NCI-H1694 (cell line): ENCODE measurements around the gene NTN1.
"Not testable (repeated sequence)": the region's sequence is repeated elsewhere in the genome, so short reads cannot be mapped to it uniquely, and the experiment has no call there.

Experiments
- DNase-seq: peaks from one replicate; lab custom pipeline; 2025; lab: John Stamatoyannopoulos, UW

NTN1 gene

DNA sequence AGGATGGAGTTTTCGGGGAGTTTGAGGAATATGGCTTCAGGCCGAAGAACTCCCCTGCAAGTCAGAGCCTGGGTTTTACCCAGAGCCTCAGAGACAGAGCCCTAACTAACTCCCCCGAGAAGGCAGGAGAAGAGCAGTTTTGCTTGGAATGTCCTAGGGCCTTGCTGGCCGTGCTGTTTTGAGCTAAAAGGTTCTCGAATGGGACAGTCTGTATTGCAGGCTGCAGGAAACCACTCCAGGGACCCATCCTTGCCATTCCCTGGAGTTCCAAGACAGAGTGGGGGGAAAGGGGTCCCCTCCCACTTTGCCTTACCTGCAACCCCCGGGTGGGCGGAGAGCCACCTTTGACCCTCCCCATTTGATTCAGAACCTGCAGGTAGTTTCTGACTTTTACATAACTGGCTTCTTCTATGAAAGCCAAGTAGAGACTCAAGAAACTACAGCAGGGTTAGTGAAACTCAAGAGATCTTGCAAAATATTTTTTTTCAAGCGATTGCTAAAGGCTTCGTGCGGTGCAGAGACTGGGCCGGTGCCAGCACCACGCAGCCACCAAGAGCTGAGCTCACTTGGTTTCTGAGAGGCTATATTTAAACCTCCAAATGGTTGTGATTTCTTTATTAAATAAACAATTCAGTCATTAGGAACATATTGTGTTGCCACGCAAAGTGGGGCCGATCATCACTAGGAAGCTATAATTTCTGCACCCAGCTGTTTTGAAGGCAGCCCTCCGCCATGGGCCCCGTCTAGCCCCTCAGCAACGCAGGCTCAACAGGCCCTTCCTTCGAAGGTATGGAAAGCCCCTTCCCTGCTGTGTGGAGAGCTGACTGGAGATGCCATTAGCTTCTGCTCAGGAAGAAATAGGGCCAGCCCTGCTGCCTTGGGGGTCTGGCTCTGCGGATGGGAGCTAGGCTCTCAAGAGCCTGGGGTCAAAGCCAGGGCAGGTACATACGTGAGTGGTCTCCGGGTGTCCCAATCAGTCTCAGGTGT is 223.0 kb downstream of the NTN1 start:
- DNase-seq: no peak

GRCh38 chr17:9247401-9247938 is 226.2 kb downstream of the NTN1 start:
- no peak for DNase-seq

GRCh38 chr17:9249245-9249953 is 228.1 kb downstream of the NTN1 start:
- DNase-seq: no peak

GRCh38 chr17:9251273-9251672 is 230.0 kb downstream of the NTN1 start:
- DNase-seq: no peak

DNA sequence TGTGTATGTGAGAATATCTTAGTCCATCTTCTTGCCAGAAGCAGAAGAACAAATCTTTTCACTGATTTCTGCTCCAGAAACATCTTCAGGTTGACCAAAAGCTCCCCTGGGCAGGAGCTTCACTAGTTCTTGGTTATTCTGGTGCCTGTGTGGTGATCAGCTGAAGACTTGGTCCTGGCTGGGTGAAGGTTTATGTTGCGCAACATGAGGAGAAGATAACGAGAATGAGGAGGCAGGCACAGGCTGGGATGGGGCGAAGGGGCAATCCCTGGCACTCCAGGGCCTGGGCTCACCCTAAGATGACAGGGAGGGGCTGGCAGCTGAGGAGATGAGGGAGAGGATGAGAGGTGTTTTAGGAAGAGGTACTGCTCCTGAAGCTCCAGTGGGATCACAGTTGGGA is 232.0 kb downstream of the NTN1 start:
- no peak for DNase-seq

DNA sequence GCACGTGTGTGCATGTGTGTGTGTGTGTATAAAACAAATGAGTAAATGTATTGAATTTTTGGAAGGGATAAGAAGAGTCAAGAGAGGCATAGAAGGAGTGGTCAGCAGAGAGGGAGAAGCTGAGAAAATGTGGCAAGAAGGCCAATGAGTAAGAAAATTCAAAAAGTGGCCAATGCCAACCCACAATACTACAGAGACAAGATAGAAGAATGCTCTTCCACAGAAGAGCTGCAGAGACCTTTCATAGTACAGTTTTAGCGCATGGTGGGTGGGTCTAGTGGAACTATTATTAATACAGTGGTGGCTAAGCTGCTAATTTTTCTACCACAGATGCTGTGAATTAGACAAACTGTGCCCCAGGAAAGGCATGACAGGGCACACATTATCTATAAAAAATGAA is 233.5 kb downstream of the NTN1 start:
- DNase-seq: no peak

- no peak for DNase-seq
Measured at GRCh38 chr17:9255833-9256232, 234.5 kb downstream of the NTN1 start.

GRCh38 chr17:9256361-9256750 is 235.0 kb downstream of the NTN1 start:
- no peak for DNase-seq

GRCh38 chr17:9256751-9257629 is 235.7 kb downstream of the NTN1 start:
- no peak for DNase-seq

DNA sequence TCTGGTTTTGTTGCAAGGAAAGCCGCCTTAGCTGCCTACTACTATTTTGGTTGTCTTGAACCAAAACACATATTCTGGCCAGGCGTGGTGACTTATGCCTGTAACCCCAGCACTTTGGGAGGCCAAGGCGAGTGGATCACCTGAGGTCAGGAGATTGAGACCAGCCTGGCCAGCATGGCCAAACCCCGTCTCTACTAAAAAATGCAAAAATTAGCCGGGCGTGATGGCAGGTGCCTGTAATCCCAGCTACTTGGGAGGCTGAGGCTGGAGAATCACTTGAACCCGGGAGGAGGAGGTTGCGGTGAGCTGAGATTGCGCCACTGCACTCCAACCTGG is 236.3 kb downstream of the NTN1 start:
- not testable (repeated sequence) for DNase-seq

DNA sequence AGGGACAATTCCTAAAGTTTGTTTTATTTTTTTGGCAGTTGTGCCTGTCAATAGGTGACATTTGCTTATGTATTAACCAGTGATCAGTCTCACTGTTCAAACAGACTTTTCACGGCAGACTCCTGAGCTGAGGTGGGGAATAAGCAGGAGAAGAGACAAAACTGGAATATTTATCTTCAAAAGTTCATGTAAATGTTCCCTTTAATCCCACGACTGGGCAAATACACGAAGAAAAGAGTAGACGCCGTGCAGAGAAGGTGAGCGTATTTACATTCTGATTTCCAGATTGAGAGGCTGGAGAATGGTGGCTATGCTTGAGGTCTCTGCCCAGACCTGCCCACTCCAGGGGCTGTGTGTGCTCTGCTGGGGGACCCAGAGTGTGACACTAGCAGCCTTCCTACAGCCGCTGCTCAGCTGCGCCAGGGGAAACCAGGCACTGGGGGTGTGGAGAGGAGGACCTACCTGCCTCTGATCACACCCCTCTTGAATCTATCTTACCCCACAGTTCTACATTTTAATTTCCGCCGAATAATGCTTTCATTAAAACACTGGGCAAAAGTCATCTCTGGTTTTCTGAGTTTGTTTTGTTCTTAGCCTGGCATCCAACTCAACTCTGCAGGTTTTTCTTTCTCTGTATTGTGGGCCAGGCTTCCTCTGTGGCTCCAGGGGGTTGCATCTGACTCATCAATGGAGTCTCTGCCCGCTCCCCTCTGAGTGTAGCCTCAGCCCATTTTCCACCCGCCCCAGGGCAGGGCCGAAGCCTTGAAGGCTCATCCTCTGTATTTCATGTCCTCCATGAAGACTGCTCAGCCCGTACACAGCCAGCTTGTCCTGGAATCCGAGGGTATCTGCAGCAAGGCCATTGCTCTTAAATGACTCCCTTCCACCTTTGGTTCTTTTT is 237.1 kb downstream of the NTN1 start:
- no peak for DNase-seq

DNA sequence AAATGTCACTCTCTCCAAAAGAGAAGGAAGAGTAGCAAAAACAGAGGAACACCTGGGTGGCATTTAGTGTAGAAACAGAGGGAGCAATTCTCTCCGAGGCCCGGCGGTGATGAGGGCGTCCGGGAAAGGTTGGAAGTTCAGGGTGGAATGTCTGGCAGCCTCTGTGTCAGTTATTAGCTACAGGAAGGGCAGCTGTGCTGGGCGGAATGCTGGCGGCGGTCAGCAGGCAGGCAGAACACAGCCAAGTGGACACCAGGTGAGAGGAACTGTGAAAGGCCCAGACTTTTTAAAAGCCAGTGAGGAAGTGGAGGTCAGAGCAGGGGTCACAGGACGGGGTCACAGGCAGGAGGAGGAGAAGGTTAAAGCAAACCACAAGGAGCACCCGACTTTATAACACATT is 238.1 kb downstream of the NTN1 start:
- no peak for DNase-seq

GRCh38 chr17:9261081-9262012 is 240.0 kb downstream of the NTN1 start:
- DNase-seq: no peak

- DNase-seq: no peak
Measured at GRCh38 chr17:9266031-9266680, 244.8 kb downstream of the NTN1 start.

DNA sequence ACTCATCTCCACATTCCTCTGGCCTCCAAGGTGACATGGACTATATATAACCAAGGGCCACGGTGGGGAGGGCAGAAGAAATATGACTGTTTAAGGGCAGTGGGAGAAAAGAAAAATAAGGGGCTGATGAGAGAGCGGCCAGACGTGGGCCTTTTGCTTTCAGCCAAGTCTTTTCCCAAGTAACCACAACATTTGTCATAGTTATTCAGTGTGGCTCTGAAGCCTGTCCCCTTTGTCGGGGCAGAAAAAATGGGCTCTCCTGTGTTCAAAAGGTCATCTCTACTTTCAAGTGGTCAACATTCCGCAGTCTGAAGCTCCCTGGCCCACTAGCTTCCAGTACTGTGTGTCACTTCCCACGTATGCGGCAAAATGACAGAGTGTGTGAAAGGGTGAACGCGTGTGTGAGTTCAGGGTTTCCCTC is 245.4 kb downstream of the NTN1 start:
- no peak for DNase-seq

GRCh38 chr17:9268546-9268945 is 247.2 kb downstream of the NTN1 start:
- DNase-seq: no peak

DNA sequence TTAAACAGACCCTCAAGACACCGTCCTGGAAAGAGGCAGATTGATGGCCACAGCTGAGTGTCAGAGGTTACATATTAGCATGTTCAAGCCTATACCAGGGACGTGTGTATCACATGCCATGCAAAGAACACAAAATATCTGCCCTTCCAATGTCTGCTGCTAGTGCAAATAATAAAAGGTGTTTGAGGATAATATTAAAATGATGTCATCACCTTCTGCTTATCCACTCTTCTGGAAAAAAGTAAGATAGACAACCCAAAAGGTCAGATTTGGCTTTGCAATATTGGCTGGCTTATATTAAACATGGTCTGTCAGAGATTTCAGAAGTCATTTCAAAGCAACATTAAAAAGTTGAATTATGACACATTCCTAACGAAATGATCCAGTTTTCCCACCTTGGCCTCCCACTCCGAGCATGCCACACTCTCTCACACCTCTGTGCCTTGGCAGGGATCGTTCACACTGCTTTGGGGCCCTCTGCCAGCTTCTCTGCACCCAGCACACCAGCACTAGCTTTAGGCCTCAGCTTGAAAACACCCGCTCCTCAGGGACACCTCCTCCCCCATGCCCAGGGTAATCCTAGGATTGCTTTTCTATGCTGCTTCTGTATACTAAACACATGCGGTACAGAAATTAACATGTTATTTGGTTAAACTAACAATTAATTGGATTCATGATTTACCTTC is 248.2 kb downstream of the NTN1 start:
- DNase-seq: no peak

GRCh38 chr17:9270921-9271320 is 249.6 kb downstream of the NTN1 start:
- no peak for DNase-seq

DNA sequence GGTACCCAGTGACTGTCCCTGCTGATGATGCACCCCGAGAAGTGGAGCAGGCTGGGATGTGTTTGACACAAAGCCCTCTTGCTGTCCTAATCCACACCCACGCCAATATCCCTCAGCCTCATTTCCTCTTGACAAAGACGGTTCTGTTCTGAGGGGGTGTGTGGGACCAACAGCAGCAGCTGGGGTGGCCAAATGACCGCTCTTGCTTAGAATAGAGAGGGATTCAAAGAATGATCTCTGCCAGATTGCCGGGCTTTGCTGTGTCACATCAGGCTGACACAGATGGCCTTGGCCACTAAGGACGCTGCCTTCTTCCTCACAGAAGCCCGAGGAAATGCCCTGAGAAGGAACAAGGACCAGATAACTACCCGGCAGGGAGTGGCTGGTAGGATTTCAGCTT is 250.7 kb downstream of the NTN1 start:
- no peak for DNase-seq
